H9 (cell line): ENCODE measurements around the gene SLC38A3. TPM values are rescaled to one million over a fixed set of nuclear protein-coding genes. Genes with fewer than 3 reads are reported as not detected.

Source experiments
- DNase-seq: peaks from one replicate; pipeline ENCODE4 v3.0.0-alpha.2; 2017
- H2AFZ ChIP-seq: one replicate; pipeline ENCODE4 v1.6.1; 2013; ENCODE audit warnings: mild to moderate bottlenecking, low read length, control low read depth, moderate library complexity
- H2AK5ac ChIP-seq: 2 replicates; pipeline ENCODE4 v1.6.1; 2013; ENCODE audit warnings: low read length, control low read depth, mixed read lengths; ENCODE audit not compliant: insufficient read length
- H2BK120ac ChIP-seq: one replicate; pipeline ENCODE4 v1.6.1; 2013; ENCODE audit warnings: low read depth, mild to moderate bottlenecking, low read length, control low read depth, inconsistent platforms; ENCODE audit not compliant: poor library complexity, severe bottlenecking
- H2BK12ac ChIP-seq: 2 replicates; pipeline ENCODE4 v1.6.1; 2013; ENCODE audit warnings: low read length, control low read depth, mixed read lengths, low read depth; ENCODE audit not compliant: insufficient read length
- H2BK15ac ChIP-seq: 2 replicates; pipeline ENCODE4 v1.6.1; 2013; ENCODE audit warnings: low read depth, low read length, control low read depth
- H2BK20ac ChIP-seq: one replicate; pipeline ENCODE4 v1.6.1; 2013; ENCODE audit warnings: low read depth, mild to moderate bottlenecking, low read length, control low read depth, inconsistent platforms; ENCODE audit not compliant: poor library complexity, severe bottlenecking
- H2BK5ac ChIP-seq: 2 replicates; pipeline ENCODE4 v1.6.1; 2013; ENCODE audit warnings: low read length, control low read depth, mixed read lengths; ENCODE audit not compliant: insufficient read length
- H3K14ac ChIP-seq: 2 replicates; pipeline ENCODE4 v1.6.1; 2013; ENCODE audit warnings: low read length, control low read depth; ENCODE audit not compliant: insufficient read depth
- H3K18ac ChIP-seq: 2 replicates; pipeline ENCODE4 v1.6.1; 2013; ENCODE audit warnings: low read depth, mild to moderate bottlenecking, mixed read lengths, low read length, control low read depth; ENCODE audit not compliant: insufficient read length
- H3K23ac ChIP-seq: 2 replicates; pipeline ENCODE4 v1.6.1; 2013; ENCODE audit warnings: low read length, control low read depth, mixed read lengths, low read depth; ENCODE audit not compliant: insufficient read length
- H3K23me2 ChIP-seq: 2 replicates; pipeline ENCODE4 v1.6.1; 2013; ENCODE audit warnings: low read depth, mild to moderate bottlenecking, mixed read lengths, low read length, control low read depth; ENCODE audit not compliant: insufficient read length, poor library complexity, severe bottlenecking
- H3K27ac ChIP-seq: 2 replicates; pipeline ENCODE4 v1.5.1; 2013; ENCODE audit warnings: low read length, control low read depth, mixed read lengths, low read depth; ENCODE audit not compliant: insufficient read length
- H3K27me3 ChIP-seq: 2 replicates; pipeline ENCODE4 v1.6.1; 2013; ENCODE audit warnings: low read length, control low read depth, inconsistent platforms; ENCODE audit not compliant: insufficient read depth
- H3K4ac ChIP-seq: 2 replicates; pipeline ENCODE4 v1.6.1; 2013; ENCODE audit warnings: low read depth, mild to moderate bottlenecking, control low read depth, inconsistent platforms, low read length, moderate library complexity
- H3K4me1 ChIP-seq: 2 replicates; pipeline ENCODE4 v1.6.1; 2013; ENCODE audit warnings: low read length, control low read depth, inconsistent platforms; ENCODE audit not compliant: insufficient read depth
- H3K4me2 ChIP-seq: 2 replicates; pipeline ENCODE4 v1.6.1; 2013; ENCODE audit warnings: low read length, control low read depth, mixed read lengths; ENCODE audit not compliant: insufficient read length, insufficient read depth
- H3K56ac ChIP-seq: 2 replicates; pipeline ENCODE4 v1.6.1; 2013; ENCODE audit warnings: low read depth, mild to moderate bottlenecking, mixed read lengths, low read length, control low read depth; ENCODE audit not compliant: insufficient read length
- H3K79me1 ChIP-seq: 2 replicates; pipeline ENCODE4 v1.6.1; 2013; ENCODE audit warnings: low read depth, mild to moderate bottlenecking, moderate library complexity, low read length, control low read depth, inconsistent platforms; ENCODE audit not compliant: insufficient read depth, poor library complexity, severe bottlenecking
- H3K79me2 ChIP-seq: 2 replicates; pipeline ENCODE4 v1.6.1; 2013; ENCODE audit warnings: low read length, control low read depth, inconsistent platforms; ENCODE audit not compliant: insufficient read depth
- H3K9ac ChIP-seq: 2 replicates; pipeline ENCODE4 v1.6.1; 2013; ENCODE audit warnings: low read length, control low read depth, mixed read lengths; ENCODE audit not compliant: insufficient read length; ENCODE audit errors: extremely low read depth
- H3K9me3 ChIP-seq: one replicate; pipeline ENCODE4 v1.6.1; 2013; ENCODE audit warnings: low read depth, low read length, inconsistent platforms; ENCODE audit not compliant: control insufficient read depth
- H3T11ph ChIP-seq: one replicate; pipeline ENCODE4 v1.6.1; 2013; ENCODE audit warnings: mild to moderate bottlenecking, low read length, control low read depth, inconsistent platforms
- H4K20me1 ChIP-seq: one replicate; pipeline ENCODE4 v1.6.1; 2013; ENCODE audit not compliant: control insufficient read depth, insufficient read length, insufficient read depth
- H4K5ac ChIP-seq: 2 replicates; pipeline ENCODE4 v1.6.1; 2013; ENCODE audit warnings: low read depth, mild to moderate bottlenecking, mixed read lengths, low read length, control low read depth; ENCODE audit not compliant: insufficient read length
- H4K8ac ChIP-seq: replicated peaks from 2 replicates; pipeline ENCODE4 v1.6.1; 2013; ENCODE audit warnings: low read length, control low read depth, mixed read lengths, low read depth; ENCODE audit not compliant: insufficient read length
- H4K91ac ChIP-seq: 2 replicates; pipeline ENCODE4 v1.6.1; 2013; ENCODE audit warnings: low read depth, mild to moderate bottlenecking, moderate library complexity, mixed read lengths, low read length, control low read depth; ENCODE audit not compliant: insufficient read length
- H3K27ac Mint-ChIP-seq, 3 experiments: 2 replicates in 2 of 3; 3 replicates in 1 of 3; pipeline ENCODE4 v1.8.0; 2020 to 2021; ENCODE audit warnings: mixed read lengths in 3 of 3, mild to moderate bottlenecking in 1 of 3, moderate library complexity in 1 of 3
- H3K27me3 Mint-ChIP-seq: 2 replicates; pipeline ENCODE4 v1.8.0; 2021; ENCODE audit warnings: low read depth, mild to moderate bottlenecking, moderate library complexity, mixed read lengths
- H3K36me3 Mint-ChIP-seq, 3 experiments: 2 replicates in 2 of 3; 3 replicates in 1 of 3; pipeline ENCODE4 v1.8.0; 2020 to 2021; ENCODE audit warnings: low read depth in 3 of 3, mixed read lengths in 3 of 3; ENCODE audit not compliant: insufficient read depth in 1 of 3
- H3K4me1 Mint-ChIP-seq, 2 experiments: 2 replicates each; pipeline ENCODE4 v1.8.0; 2020; ENCODE audit warnings: mixed read lengths in 2 of 2
- H3K4me3 Mint-ChIP-seq, 2 experiments: 2 replicates in 1 of 2; 3 replicates in 1 of 2; pipeline ENCODE4 v1.8.0; 2020 to 2021; ENCODE audit warnings: mild to moderate bottlenecking in 2 of 2, mixed read lengths in 2 of 2, moderate library complexity in 1 of 2
- H3K9me3 Mint-ChIP-seq, 2 experiments: 2 replicates in 1 of 2; 3 replicates in 1 of 2; pipeline ENCODE4 v1.8.0; 2020; ENCODE audit warnings: mild to moderate bottlenecking in 2 of 2, mixed read lengths in 2 of 2, moderate library complexity in 1 of 2
- CTCF ChIP-seq: fragments of 200-600 bp; sonication (generic); conservative IDR thresholded peaks from 3 replicates; pipeline ENCODE4 v1.8.0; 2021; ENCODE audit warnings: antibody characterized with exemption, mild to moderate bottlenecking
- WGBS: extraction: QIAGEN DNeasy Blood & Tissue Kit; methylation state at CpG from one replicate; pipeline ENCODE4 v1.1.7; 2013; ENCODE audit warnings: missing lambda C conversion rate, low lambda C conversion rate, mixed read lengths; ENCODE audit not compliant: insufficient read length; ENCODE audit errors: extremely low coverage; 5-methylcytosine and 5-hydroxymethylcytosine counted together
- total RNA-seq: library from RNA; stranded (reverse); gene quantifications from 2 replicates; pipeline ENCODE4 v1.2.1, GENCODE V29; 2021

The SLC38A3 gene
- total RNA-seq, 1 experiment from 2014 or later, result 1.4 TPM

GRCh38 chr3:50202353-50203112 is 2.5 kb upstream of the SLC38A3 start:
- Histone ChIP-seq H2BK12ac (no peak overlapping the region), H2BK120ac (no peak overlapping the region), H4K8ac (no peak overlapping the region), H2BK20ac (no peak overlapping the region), H3K56ac (no peak overlapping the region), H3K27ac (no peak overlapping the region), H3K4ac (no peak overlapping the region), H3K4me1 (no peaks in the 10 kb centered on the region), H2AFZ (no peak overlapping the region), H3T11ph (no peak overlapping the region), H3K9me3 (no peaks in the 10 kb centered on the region), H3K79me1 (no peaks in the 10 kb centered on the region), H3K23me2 (peaks cover 7% of the 10 kb centered on the region), H4K91ac (no peak overlapping the region), H2AK5ac (no peak overlapping the region), H2BK15ac (no peak overlapping the region), H4K5ac (no peak overlapping the region), H3K9ac (no peak overlapping the region), H3K18ac (no peak overlapping the region), H4K20me1 (no peaks in the 10 kb centered on the region), H3K4me2 (no peak overlapping the region), H2BK5ac (no peak overlapping the region), H3K27me3 (peaks cover 7% of the 10 kb centered on the region; the same call in 1 of the 2 replicates), H3K79me2 (no peaks in the 10 kb centered on the region), H3K23ac (no peak overlapping the region), H3K14ac (no peak overlapping the region)
- Mint-ChIP-seq H3K36me3 (no peaks in the 10 kb centered on the region), H3K4me3 (0 out of 5 replicates have a peak overlapping the region, but pooled peaks of 1 of the 2 experiments have one; percentile 5), H3K4me1 (peaks cover 22% of the 10 kb centered on the region in 2 experiments), H3K9me3 (no peaks in the 10 kb centered on the region; a peak in 1 of 5 replicates), H3K27me3 (peaks cover 63% of the 10 kb centered on the region), H3K27ac (peak overlapping the region in 2 of 3 experiments; percentile 19 to 71; a peak in 4 of 7 replicates)
- WGBS, result no CpG with 5 or more reads among the region's 16 CpGs
- TF ChIP-seq CTCF, result no peak
- no peak for DNase-seq
